GM18505 (cell line): ENCODE results near the gene DNAJB12.

Source experiments
- ATAC-seq: cut with Tn5 transposase; IDR thresholded peaks from one replicate; pipeline ENCODE4 v1.9.1; 2021; ENCODE audit not compliant: unreplicated experiment
- POLR2A ChIP-seq: IDR thresholded peaks from 4 replicates; pipeline ENCODE4 v1.6.1; 2011; ENCODE audit warnings: borderline replicate concordance; ENCODE audit not compliant: insufficient read depth, insufficient read length; ENCODE audit errors: extremely low read depth

The DNAJB12 gene

GRCh38 chr10:72342911-72343310 lies 11.8 kb downstream of the DNAJB12 start:
- no peak for ATAC-seq
- no peak for TF ChIP-seq POLR2A

GRCh38 chr10:72340510-72341261 lies 14.0 kb downstream of the DNAJB12 start:
- ATAC-seq, result no peak

GRCh38 chr10:72338180-72338579 lies 16.5 kb downstream of the DNAJB12 start:
- TF ChIP-seq POLR2A, result no peak
- ATAC-seq, result no peak

More at GRCh38 chr10:72340510-72341261, 14.0 kb downstream of the DNAJB12 start:
- TF ChIP-seq POLR2A, result no peak

GRCh38 chr10:72337722-72338121 lies 17.0 kb downstream of the DNAJB12 start:
- ATAC-seq, result no peak
- TF ChIP-seq POLR2A, result no peak

- ATAC-seq, result no peak
- TF ChIP-seq POLR2A, result no peak
Measured at GRCh38 chr10:72337039-72337629, 17.6 kb downstream of the DNAJB12 start.

- no peak for TF ChIP-seq POLR2A
- ATAC-seq, result no peak
Measured at GRCh38 chr10:72336259-72337038, 18.3 kb downstream of the DNAJB12 start.

- TF ChIP-seq POLR2A, result no peak
- peak; percentile 23 for ATAC-seq
Measured at GRCh38 chr10:72335394-72336258, 19.1 kb downstream of the DNAJB12 start.

GRCh38 chr10:72334825-72335393 lies 19.8 kb downstream of the DNAJB12 start:
- peak; percentile 42 for TF ChIP-seq POLR2A
- peak; percentile 59 for ATAC-seq

- no peak for ATAC-seq
- no peak for TF ChIP-seq POLR2A
Measured at GRCh38 chr10:72334196-72334824, 20.4 kb downstream of the DNAJB12 start.

- no peak for TF ChIP-seq POLR2A
- no peak for ATAC-seq
Measured at GRCh38 chr10:72333112-72334015, 21.4 kb downstream of the DNAJB12 start.

- no peak for ATAC-seq
- TF ChIP-seq POLR2A, result no peak
Measured at GRCh38 chr10:72332423-72333111, 22.2 kb downstream of the DNAJB12 start.
